GM21619 (cell line): ENCODE measurements around the gene CTDSPL.

ENCODE experiments used
- ATAC-seq: cut with Tn5 transposase; IDR thresholded peaks from one replicate; pipeline ENCODE4 v1.9.1; 2021; ENCODE audit not compliant: unreplicated experiment

The CTDSPL gene

DNA sequence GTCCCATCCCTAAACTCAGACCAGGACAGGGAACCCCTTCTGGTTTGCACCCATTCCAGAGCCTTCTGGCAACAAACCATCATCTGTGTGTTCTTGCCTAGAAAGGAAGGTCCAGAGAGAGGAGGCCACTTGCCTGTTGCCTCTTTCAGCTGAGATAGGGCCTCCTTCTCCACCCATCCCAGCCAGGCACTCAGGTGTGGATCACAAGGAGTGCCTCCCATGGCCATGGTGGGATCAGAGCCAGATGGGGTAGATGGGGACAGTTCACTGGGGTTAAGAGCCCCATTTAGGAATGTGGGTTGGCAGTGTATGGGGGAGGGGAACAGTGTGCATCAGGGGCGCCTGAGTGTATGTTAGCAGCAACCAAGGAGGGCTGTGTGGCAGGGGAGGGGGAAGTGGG, 8.9 kb upstream of the CTDSPL start:
- ATAC-seq: no peak

DNA sequence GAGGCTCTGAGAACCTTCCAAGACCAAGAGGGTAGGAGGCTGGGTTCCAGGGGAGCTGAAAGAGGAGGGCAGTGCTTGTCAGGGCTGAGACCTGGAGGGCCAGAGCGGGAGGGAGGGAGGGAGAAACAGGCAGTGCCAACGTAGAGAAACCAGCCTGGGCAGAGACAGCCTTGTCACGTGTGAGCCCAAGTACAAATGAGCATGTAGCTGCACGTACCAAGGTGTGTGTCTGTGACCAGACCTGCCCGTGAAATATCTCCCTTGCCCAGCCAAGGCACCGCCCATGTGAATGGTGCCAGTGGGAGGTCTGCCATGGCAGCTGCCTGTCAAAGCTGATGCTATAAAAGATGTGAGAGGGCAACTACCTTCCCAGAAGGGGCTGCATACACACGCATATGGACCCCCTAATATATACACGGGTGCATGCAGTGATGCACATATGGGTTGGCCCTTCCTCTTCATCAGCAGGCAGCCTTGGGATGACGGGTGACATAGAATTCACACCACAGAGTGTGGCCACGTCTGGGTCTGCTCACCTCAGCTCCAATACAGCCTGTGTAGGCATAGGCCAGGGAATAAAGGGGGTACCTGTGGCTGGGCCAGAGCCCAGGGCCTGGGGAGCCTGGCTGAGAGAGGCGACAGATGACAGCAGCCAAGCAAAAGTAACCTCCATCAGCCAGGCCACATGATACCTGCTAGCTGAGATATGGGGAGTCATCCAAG, 7.8 kb upstream of the CTDSPL start:
- no peak for ATAC-seq

DNA sequence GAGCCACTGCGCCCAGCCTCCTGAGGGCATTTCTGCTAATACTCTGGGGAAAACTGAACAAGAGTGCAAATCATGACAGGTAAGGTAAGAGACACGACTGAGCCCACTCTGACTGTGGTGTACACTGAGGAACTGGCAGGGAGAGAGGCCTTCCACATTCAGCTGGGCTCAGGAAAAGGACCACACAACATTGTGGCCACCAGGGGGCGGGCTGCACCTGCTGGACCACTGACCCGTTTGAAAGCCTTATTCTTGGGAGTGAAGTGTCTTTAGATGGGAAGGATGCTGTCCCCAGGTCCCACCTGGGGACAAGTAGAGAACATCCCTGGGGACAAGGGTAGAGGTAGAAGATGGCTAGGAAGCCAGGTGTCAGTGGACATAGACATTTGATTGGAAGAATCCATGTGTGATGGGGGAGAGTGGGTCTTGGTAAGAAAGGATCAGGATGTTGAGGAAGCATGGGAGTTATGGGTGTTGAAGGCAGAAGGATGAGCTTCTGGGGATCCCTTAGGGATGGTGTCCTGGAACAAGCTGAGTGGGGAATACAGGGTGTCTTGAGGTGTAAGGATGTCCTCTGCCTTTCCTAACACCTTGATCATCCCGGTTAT, 6.2 kb upstream of the CTDSPL start:
- no peak for ATAC-seq

DNA sequence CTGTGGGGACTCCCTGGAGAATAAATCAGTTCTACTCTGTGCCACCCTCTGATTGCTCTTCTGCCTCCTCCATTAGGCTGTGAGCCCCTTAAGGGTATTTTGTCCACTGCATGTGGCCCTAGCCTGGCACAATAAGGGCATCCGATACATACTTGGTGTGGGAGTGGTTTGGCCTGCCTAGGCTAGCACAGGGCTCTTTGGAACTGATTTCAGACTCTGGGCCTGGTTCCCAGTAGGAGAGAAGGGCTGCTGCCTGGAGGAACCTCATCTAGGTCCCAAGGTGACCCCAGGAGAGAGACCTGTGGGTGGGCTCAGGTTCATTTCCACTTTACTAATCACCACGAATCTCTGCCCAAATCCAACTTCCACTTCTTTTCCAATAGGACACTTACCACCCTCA, 5.3 kb upstream of the CTDSPL start:
- ATAC-seq: no peak

DNA sequence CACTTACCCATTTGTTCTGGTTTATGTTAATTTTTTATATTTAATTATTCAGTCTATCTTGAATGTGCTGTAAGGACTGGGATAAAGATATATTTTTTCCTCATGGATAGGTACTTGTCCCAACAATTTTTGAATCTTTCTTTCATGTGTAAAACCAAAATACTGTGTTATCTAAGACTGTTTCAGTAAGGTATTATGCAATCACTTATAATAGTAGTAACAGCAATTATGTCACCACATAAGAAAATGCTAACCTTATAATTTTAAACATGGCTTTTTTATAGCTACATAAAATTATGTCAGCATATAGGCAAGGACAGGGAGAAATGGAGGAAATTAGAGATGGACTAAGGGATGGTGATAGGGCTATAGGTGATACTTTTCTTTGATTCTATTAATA, 2.9 kb upstream of the CTDSPL start:
- ATAC-seq: no peak

DNA sequence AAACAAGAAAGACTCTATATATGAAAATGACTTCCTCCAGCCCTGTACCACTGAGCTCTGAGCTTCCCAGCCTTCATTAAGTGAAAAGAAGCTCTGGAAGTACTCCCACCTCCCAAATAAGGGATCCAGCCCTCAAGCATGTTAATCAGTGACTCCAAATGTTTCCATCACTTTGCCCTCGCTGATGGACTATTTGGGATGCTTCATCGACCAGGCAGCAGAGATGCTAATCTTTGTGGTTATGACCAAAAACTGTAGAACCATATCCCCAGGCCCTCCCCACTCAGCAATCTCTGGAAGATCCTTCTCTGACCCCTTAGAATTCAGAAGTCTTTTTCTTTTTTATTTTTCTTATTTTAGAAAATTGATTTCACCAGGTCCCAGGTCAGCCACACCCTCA, 2.3 kb upstream of the CTDSPL start:
- ATAC-seq: no peak

DNA sequence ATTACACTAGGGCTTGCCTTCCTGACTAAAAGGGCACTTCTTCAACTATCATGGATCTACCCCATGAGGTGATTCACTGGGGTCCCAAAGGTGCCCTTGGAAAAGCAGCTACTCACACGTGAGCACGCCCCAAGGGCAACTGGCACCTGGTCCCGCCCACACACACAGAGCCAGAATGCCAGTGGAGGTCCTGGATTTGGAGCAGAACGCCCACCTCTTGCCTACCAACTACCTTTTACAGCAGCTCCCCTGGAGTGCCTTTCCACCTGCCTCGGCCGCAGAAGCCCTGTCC, 1.8 kb upstream of the CTDSPL start:
- no peak for ATAC-seq

DNA sequence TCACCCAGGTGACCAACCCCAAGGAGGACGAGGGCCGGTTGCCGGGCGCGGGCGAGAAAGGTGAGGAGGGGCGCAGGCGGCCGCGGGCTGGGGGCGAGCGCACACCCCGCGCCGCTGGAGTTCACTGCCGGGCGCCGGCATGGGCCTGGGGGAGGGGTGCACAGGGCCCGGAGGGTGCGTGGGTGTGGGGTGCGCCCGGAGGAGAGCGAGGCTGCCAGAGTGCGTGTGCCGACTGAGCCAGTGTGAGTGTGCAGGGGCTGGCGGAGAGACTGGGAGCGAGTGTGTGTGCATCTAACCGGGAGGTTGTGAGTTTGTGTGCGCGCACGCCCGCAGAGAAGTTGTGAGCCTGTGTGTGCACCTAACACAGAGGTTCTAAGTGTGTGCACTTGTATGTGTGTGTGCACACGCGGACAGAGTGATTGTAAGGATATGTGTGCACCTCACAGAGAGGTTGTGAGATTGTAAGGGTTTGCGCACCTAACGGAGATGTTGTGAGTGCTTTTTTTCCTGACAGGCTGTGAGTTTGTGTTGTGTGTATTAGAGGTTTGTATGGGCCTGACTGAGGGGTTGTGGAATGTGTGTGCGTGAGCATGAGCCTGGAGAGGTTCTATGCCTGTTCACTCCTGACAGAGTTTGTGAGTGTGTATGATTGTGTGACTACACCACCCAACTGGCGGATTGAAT, 681 bp downstream of the CTDSPL start:
- ATAC-seq: no peak

DNA sequence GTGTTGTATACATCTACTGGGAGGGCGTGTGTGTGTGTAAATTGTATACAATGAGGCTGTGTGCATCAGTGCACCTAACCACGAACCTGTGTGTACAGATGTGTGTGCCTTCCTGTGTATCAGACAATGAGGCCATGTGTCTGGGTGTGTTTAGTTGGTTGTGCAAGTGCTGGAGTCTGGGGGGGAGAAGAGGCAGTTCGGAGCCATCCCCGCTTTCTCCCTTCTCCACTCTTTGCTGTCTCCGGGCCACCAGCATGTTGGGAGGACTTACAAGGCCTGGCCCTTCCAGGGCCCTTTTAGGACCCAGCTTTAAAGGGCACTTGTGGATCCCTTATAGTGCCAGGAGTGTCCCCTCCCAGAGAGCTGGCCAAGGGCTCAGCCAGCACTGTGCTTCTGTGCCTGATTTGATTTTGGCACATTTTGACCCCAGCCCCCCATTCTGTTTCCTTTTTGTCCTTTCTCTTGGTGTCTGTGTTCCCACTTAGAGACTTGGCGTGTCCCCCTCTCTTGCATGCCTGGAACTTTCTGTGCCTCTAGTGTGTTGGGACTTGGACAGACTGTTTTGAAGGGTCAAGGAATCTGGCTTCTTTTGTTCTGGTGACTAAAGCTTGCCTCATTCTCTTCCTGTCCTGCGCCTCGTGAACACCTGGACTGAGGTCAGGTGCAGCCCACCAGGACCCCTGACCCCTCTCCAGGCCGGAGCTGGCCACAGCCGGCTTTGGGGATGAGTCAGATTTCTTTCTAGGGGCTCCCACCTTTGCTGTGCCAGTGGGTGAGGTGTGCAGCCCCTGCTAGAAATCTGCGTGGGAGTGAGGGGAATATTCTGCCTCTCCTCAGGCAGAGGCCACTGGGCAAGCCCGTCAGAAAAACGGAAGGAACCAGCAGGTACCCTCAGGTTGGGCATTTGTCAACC, 1.5 kb downstream of the CTDSPL start:
- no peak for ATAC-seq

DNA sequence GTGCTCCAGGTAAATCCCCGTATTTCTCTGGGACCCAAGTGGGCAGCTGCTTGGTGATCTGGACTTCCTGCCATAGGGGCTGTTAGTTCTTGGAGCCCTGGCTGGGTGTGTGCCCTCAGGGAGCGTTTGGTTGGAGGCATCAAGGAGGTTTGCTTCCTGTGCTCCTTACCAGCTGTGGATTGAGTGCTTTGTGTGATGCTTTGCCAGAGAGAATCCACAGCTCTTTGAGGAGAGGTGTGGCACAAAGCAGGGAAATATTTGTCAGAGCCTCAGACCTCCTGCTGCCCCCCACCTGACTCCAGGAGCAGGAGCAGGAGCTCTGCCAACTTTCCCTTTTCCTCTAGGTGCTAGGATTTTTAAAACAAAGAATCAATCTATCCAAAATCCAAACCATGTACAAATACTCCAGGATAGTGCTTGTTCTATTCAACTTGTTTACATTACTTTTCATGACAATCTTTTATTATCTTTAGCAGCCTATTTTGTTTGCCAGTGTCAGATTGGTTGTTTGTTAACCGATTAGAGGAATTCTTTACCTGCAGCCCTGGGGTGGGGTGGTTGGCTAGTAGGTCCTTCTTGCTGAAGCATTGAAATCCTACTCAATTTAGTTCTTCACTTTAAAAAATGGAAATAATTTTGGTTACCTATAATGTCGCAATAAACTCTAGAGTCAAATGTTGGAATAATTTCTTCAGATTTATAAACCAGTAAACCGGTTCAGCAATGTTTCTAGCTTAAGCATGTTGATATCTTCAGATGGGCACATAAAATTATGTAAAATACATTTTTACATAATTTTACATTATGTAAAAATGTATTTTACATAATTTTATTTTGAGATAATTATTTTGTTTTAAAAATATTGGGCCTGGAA, 2.5 kb downstream of the CTDSPL start:
- ATAC-seq: no peak

DNA sequence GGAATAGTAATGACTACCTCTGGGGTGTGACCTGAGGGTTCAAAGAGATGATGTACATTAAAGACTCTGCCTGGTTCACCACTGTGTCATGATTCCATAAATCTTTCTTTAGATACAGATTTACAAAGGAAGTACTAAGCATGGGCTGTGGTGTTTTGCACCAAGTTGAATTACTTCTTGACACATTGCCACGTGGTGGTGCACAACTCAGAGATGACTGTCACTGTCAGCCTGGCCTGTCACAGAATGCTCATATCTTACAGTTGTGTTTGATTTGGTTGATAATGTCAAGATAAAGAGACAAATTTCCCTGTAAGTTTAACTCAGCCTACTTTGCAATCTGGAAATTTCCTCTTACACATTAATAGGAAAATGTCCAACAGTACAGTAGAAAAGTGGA, 3.2 kb downstream of the CTDSPL start:
- no peak for ATAC-seq

DNA sequence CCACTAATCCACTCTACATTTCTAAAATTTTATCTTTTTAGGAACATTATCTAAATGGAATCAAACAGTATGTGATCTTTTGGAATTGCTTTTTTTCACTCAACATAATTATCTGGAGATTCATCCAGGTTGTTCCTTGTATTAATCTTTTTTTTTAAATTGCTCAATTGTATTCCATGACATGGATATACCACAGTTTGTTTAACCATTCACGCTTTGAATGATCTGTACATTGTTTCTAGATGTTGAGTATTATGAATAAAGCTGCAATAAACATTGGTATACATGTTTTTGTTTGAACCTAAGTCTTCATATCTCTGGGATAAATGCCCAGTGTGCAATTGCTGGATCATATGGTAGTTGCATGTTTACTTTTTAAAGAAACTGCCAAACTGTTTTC, 5.5 kb downstream of the CTDSPL start:
- no peak for ATAC-seq

DNA sequence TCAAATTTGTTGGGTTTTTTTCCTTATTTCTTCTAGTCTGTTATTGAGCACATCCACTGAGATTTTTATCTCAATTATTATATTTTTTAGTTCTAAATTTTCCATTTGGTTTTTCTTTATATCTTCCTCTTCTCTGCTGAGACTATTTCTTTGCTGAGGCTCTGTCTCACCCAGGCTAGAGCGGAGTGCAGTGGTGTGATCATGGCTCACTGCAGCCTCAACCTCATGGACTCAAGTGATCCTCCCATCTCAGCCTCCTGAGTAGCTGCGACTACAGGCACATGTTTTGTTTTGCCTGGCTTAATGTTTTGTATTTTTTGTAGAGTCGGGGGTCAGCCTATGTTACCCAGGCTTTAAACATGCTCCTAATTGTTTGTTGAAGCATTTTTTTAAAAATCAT, 10.2 kb downstream of the CTDSPL start:
- ATAC-seq: no peak

DNA sequence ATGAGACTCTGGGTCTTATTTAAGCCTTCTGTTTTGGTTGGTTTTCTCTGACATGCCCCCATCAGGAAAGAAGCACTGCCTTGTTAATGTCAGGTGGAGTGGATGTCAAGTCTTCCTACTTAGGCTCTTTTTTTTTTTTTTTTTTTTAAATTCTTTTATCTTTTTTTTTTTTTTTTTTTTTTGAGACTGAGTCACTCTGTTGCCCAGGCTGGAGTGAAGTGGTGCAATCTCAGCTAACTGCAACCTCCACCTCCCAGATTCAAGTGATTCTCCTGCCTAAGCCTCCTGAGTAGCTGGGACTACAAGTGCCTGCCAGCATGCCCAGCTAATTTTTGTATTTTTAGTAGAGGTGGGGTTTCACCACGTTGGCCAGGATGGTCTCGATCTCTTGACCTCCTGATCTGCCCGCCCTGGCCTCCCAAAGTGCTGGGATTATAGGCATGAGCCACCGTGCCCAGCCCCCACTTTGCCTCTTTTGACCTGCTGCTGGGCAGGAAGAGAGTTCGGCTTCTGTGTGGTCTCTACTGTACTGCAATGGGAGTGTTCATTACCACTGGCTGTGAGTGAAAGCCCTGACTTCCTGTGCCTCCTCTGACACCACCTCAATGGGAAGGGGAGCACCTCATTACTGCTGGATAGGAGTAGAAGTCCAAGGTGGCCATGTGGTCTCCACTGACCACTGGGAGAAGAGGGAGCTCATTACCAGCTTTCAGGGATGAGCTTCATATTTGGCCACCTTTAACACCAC, 10.9 kb downstream of the CTDSPL start:
- no peak for ATAC-seq

DNA sequence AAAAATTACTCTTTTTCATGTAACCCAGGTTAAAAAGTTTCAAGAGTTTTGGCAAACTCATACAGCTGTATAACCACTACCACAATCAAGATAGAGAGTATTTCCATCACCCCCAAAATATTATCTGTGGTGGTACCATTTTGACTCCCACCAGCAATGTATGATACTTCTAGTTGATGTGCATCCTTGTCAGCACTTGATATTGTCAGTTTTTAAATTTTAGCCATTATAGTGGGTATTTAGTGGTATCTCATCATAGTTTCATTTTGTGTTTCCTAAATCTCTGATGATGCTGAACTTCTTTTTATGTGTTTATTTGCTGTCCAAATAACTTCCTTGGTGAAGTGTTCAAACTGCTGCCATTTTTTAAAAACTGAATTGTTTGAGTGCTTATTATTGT, 14.6 kb downstream of the CTDSPL start:
- no peak for ATAC-seq

DNA sequence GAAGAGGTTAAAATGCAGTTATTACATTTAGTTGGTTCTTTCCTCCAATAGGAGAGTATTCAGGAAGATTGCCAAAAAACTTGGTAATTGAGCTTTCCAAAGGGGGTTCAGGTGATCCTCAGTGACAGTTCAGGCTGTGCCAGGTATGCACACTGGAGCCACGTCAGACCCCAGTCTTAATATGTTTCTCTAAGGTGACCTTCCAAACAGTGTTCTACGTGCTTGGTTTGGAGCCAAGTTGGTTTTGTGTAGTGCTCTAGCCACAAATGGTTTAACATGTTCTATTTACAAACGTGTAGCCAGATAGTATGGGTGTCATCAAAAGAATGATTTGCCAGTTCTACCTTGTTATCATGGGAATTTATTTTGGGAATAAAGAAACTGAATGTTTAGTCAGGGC, 21.0 kb downstream of the CTDSPL start:
- ATAC-seq: no peak

DNA sequence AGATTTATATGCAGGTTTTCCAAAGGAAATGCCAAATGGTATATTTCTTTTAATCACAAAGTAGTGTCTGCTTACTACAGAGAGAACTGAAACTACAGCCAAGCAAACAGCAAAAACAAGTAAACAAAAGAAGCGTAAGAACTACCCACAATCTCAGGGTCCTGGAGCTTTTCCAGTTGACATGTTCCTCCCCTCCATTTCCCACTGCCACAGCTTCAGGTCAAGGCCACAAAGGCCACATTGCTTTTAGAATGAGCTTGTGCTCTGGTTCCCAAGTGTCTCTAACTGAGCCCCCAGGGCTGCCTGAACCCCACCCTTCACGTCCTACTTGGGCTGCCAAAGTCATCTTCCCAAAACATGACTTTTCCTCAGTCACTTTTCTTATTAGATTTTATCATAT, 24.1 kb downstream of the CTDSPL start:
- no peak for ATAC-seq

DNA sequence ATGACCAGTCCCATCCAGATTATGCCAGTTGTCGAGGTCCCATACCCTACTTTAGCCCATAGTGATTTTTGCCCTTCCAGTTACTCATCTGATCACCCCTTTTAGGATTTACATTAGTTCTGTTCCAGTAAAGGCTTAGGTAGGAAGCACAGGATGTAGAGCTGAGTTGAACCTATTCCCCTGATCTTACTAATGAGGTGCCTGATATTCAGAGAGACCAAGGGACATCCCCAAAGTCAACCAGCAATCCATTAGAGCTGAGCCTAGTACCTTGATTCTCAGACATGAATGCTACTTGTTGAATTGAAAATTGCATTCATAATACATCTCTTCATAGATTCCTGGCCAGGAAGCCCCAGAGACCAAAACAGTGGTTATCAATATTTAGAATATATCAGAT, 24.7 kb downstream of the CTDSPL start:
- ATAC-seq: no peak

DNA sequence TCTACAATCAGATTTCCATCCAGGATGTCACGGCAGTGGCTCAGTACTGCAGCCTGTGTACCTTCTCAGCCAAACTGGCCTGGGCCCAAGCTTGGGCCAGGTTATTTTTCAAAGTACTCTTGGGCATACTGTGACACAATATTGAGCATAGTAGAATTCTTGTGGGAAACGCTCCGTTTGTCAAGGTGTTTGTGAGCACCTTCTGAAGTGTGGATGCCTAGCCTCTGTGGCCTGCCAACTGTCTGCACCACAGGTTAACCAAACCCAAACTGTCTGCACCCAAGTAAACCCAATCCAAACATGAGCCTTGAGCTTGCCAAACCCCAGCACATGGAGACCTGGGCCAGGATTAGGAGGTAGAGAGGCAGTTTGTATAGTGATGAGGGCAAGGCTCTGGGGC, 25.4 kb downstream of the CTDSPL start:
- no peak for ATAC-seq

DNA sequence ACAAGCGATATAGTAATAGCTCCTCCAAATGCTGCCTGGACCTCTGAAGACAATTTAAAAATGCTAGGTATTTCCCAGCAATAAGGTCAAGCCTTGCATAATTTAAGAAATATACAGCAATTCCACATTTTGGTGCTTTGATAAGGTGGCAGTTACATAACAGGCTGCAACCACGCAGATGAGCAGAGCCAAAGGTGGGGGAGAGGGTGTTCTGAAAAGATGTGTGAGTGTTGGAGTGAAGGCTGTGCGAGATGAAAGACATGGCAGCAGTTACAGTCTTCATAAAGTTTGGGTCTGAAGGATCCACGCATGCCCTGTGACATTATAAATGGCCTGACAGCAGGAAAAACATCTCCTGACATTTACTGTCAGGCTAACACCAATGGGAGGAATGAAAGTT, 26.1 kb downstream of the CTDSPL start:
- no peak for ATAC-seq
